Neural cell (in vitro differentiated cells): ENCODE data around the gene NOD2. TPM values are rescaled to one million over a fixed set of nuclear protein-coding genes. Genes with fewer than 3 reads are reported as not detected.

Experiments used
- H2AFZ ChIP-seq: fragments of 200-600, 300-800 bp; sonication (generic), shearing (Covaris generic); 2 replicates; pipeline ENCODE4 v1.6.0; 2014; ENCODE audit warnings: low read depth, mild to moderate bottlenecking, antibody characterized with exemption, low read length, moderate library complexity
- H3F3A ChIP-seq: fragments of 200-600 bp; shearing (Covaris generic); 2 replicates; pipeline ENCODE4 v1.6.1; 2016; ENCODE audit warnings: mild to moderate bottlenecking, moderate library complexity, mixed read lengths, antibody characterized with exemption, low read length; ENCODE audit not compliant: insufficient read depth, poor library complexity, severe bottlenecking
- H3K27ac ChIP-seq: fragments of 200-600, 300-800 bp; sonication (generic), shearing (Covaris generic); 2 replicates; pipeline ENCODE4 v1.5.1; 2014; ENCODE audit warnings: mild to moderate bottlenecking, low read length, moderate library complexity
- H3K27me3 ChIP-seq: fragments of 300-800, 200-600 bp; sonication (generic), shearing (Covaris generic); 2 replicates; pipeline ENCODE4 v1.6.0; 2014; ENCODE audit warnings: mild to moderate bottlenecking, low read depth, low read length, moderate library complexity; ENCODE audit not compliant: insufficient read depth
- H3K36me3 ChIP-seq: fragments of 300-800, 200-600 bp; sonication (generic), shearing (Covaris generic); 2 replicates; pipeline ENCODE4 v1.5.1; 2014; ENCODE audit warnings: mild to moderate bottlenecking, antibody characterized with exemption, low read length, moderate library complexity; ENCODE audit not compliant: insufficient read depth
- H3K4me2 ChIP-seq: fragments of 300-800, 200-600 bp; sonication (generic), shearing (Covaris generic); 2 replicates; pipeline ENCODE4 v1.6.0; 2014; ENCODE audit warnings: mild to moderate bottlenecking, low read length
- H3K4me3 ChIP-seq: fragments of 300-800, 200-600 bp; sonication (generic), shearing (Covaris generic); 2 replicates; pipeline ENCODE4 v1.5.1; 2014; ENCODE audit warnings: mild to moderate bottlenecking, low read length, moderate library complexity
- H3K79me2 ChIP-seq: fragments of 200-600 bp; shearing (Covaris generic); replicated peaks from 2 replicates; pipeline ENCODE4 v1.6.0; 2014; ENCODE audit warnings: mild to moderate bottlenecking, low read length, moderate library complexity; ENCODE audit not compliant: insufficient read depth
- H3K9ac ChIP-seq: fragments of 300-800, 200-600 bp; sonication (generic), shearing (Covaris generic); 2 replicates; pipeline ENCODE4 v1.6.1; 2016; ENCODE audit warnings: mild to moderate bottlenecking, low read length, mixed read lengths
- H3K9me2 ChIP-seq: fragments of 200-600 bp; shearing (Covaris generic); 2 replicates; pipeline ENCODE4 v1.6.1; 2016; ENCODE audit warnings: mild to moderate bottlenecking, low read length, mixed read lengths; ENCODE audit not compliant: insufficient read depth
- H3K9me3 ChIP-seq: fragments of 200-600, 300-800 bp; sonication (generic), shearing (Covaris generic); 2 replicates; pipeline ENCODE4 v1.6.1; 2016; ENCODE audit warnings: mild to moderate bottlenecking, mixed run types, low read length, moderate library complexity, mixed read lengths
- H4K20me1 ChIP-seq: fragments of 200-600 bp; shearing (Covaris generic); 2 replicates; pipeline ENCODE4 v1.6.1; 2016; ENCODE audit warnings: mild to moderate bottlenecking, mixed run types; ENCODE audit not compliant: insufficient read depth
- EP300 ChIP-seq: fragments of 450-650 bp; conservative IDR thresholded peaks from 2 replicates; pipeline ENCODE4 v1.6.1; 2014; ENCODE audit warnings: antibody characterized with exemption, mild to moderate bottlenecking, moderate library complexity; ENCODE audit not compliant: poor library complexity, severe bottlenecking
- EZH2 ChIP-seq: fragments of 200-600, 300-800 bp; shearing (Covaris generic), sonication (generic); IDR thresholded peaks from 2 replicates; pipeline ENCODE4 v1.6.1; 2014; ENCODE audit warnings: antibody characterized with exemption, low read length, borderline replicate concordance, mild to moderate bottlenecking; ENCODE audit not compliant: insufficient read depth, poor library complexity, severe bottlenecking
- MXI1 ChIP-seq: fragments of 450-650 bp; conservative IDR thresholded peaks from 2 replicates; pipeline ENCODE4 v1.6.1; 2014; ENCODE audit warnings: antibody characterized with exemption, mild to moderate bottlenecking; ENCODE audit not compliant: poor library complexity, severe bottlenecking
- POLR2AphosphoS5 ChIP-seq: IDR thresholded peaks from 2 replicates; pipeline ENCODE4 v1.6.1; 2012
- RAD21 ChIP-seq: fragments of 450-650 bp; conservative IDR thresholded peaks from 2 replicates; pipeline ENCODE4 v1.6.1; 2014; ENCODE audit warnings: antibody characterized with exemption, mild to moderate bottlenecking, moderate library complexity
- SMC3 ChIP-seq: fragments of 450-650 bp; conservative IDR thresholded peaks from 2 replicates; pipeline ENCODE4 v1.6.1; 2014; ENCODE audit warnings: antibody characterized with exemption, mild to moderate bottlenecking, moderate library complexity; ENCODE audit not compliant: poor library complexity
- TAF1 ChIP-seq: IDR thresholded peaks from 2 replicates; pipeline ENCODE4 v1.6.1; 2012; ENCODE audit warnings: low read depth
- polyA plus RNA-seq: library from polyadenylated mRNA; depleted of rRNA; stranded (reverse); fragments of >200 nt; gene quantifications from 2 replicates; pipeline ENCODE4 v1.2.3, GENCODE V29; 2014
- TF ChIP-seq, protein P1 (sequence below): fragments of 450-650 bp; IDR thresholded peaks from 2 replicates; pipeline ENCODE4 v1.5.1; 2014; ENCODE audit warnings: antibody characterized with exemption, mild to moderate bottlenecking, moderate library complexity; ENCODE audit not compliant: poor library complexity, severe bottlenecking
- TF ChIP-seq, protein P2 (sequence below): IDR thresholded peaks from 2 replicates; pipeline ENCODE4 v1.6.1; 2012; ENCODE audit warnings: borderline replicate concordance

Gene NOD2
- polyA plus RNA-seq, 1 donor from 2014 or later = not detected

DNA sequence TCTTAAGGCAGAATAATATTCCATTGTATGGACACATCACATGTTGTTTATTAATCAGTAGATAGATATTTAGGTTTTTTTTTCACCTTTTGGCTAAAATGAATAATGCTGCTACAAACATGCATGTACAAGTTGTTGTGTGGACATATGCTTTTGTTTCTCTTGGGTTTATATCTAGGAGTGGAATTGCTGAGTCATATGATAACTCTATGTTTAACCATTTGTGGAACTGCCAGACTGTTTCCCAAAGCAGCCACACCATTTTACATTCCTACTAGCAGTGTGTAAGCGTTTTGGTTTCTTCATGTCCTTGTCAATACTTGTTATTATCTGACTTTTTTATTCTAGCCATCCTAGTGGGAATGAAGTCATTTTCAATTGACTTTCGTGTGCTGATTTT lies 69.8 kb downstream of the NOD2 start:
- no peaks in the 10 kb centered on the region for H3K79me2 ChIP-seq
- peaks cover 7% of the 10 kb centered on the region for H3K9me3 ChIP-seq
- H3K9ac ChIP-seq = no peak overlapping the region
- H2AFZ ChIP-seq = no peak overlapping the region
- TF ChIP-seq, protein P1, sequence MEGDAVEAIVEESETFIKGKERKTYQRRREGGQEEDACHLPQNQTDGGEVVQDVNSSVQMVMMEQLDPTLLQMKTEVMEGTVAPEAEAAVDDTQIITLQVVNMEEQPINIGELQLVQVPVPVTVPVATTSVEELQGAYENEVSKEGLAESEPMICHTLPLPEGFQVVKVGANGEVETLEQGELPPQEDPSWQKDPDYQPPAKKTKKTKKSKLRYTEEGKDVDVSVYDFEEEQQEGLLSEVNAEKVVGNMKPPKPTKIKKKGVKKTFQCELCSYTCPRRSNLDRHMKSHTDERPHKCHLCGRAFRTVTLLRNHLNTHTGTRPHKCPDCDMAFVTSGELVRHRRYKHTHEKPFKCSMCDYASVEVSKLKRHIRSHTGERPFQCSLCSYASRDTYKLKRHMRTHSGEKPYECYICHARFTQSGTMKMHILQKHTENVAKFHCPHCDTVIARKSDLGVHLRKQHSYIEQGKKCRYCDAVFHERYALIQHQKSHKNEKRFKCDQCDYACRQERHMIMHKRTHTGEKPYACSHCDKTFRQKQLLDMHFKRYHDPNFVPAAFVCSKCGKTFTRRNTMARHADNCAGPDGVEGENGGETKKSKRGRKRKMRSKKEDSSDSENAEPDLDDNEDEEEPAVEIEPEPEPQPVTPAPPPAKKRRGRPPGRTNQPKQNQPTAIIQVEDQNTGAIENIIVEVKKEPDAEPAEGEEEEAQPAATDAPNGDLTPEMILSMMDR = no peak
- no peak for TF ChIP-seq MXI1
- TF ChIP-seq EZH2 = no peak
- TF ChIP-seq SMC3 = no peak
- TF ChIP-seq, protein P2, sequence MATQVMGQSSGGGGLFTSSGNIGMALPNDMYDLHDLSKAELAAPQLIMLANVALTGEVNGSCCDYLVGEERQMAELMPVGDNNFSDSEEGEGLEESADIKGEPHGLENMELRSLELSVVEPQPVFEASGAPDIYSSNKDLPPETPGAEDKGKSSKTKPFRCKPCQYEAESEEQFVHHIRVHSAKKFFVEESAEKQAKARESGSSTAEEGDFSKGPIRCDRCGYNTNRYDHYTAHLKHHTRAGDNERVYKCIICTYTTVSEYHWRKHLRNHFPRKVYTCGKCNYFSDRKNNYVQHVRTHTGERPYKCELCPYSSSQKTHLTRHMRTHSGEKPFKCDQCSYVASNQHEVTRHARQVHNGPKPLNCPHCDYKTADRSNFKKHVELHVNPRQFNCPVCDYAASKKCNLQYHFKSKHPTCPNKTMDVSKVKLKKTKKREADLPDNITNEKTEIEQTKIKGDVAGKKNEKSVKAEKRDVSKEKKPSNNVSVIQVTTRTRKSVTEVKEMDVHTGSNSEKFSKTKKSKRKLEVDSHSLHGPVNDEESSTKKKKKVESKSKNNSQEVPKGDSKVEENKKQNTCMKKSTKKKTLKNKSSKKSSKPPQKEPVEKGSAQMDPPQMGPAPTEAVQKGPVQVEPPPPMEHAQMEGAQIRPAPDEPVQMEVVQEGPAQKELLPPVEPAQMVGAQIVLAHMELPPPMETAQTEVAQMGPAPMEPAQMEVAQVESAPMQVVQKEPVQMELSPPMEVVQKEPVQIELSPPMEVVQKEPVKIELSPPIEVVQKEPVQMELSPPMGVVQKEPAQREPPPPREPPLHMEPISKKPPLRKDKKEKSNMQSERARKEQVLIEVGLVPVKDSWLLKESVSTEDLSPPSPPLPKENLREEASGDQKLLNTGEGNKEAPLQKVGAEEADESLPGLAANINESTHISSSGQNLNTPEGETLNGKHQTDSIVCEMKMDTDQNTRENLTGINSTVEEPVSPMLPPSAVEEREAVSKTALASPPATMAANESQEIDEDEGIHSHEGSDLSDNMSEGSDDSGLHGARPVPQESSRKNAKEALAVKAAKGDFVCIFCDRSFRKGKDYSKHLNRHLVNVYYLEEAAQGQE = no peak
- TF ChIP-seq RAD21 = no peak
- no peak for TF ChIP-seq EP300
- no peak for TF ChIP-seq POLR2AphosphoS5
- TF ChIP-seq TAF1 = no peak
- no peaks in the 10 kb centered on the region for H4K20me1 ChIP-seq
- no peaks in the 10 kb centered on the region for H3K27me3 ChIP-seq
- H3K9me2 ChIP-seq = no peaks in the 10 kb centered on the region
- no peak overlapping the region for H3K4me2 ChIP-seq
- H3F3A ChIP-seq = no peaks in the 10 kb centered on the region
- no peak overlapping the region for H3K27ac ChIP-seq
- H3K4me3 ChIP-seq = no peak overlapping the region
- H3K36me3 ChIP-seq = peaks cover 4% of the 10 kb centered on the region

DNA sequence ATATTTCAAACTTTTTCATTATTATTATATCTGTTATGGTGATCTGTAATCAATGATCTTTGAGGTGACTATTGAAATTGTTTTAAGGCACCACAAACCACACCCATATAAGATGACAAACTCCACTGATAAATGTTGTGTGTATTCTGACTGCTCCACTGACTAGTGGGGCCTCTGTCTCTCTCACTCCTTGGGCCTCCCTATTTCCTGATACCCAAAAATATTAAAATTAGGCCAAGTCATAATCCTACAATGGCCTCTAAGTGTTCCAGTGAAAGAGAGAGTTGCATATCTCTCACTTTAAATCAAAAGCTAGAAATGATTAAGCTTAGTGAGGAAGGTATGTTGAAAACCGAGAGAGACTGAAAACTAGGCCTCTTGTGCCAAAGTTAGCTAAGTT lies 71.9 kb downstream of the NOD2 start:
- peaks cover 4% of the 10 kb centered on the region for H3K36me3 ChIP-seq
- no peak overlapping the region for H3K9ac ChIP-seq
- H3K27me3 ChIP-seq = no peaks in the 10 kb centered on the region
- no peaks in the 10 kb centered on the region for H4K20me1 ChIP-seq
- no peak overlapping the region for H3K27ac ChIP-seq
- H3F3A ChIP-seq = no peaks in the 10 kb centered on the region
- H3K4me3 ChIP-seq = no peak overlapping the region
- no peak overlapping the region for H2AFZ ChIP-seq
- H3K9me3 ChIP-seq = peaks cover 7% of the 10 kb centered on the region
- no peaks in the 10 kb centered on the region for H3K79me2 ChIP-seq
- TF ChIP-seq TAF1 = no peak
- no peak for TF ChIP-seq RAD21
- TF ChIP-seq, protein P2 = no peak
- TF ChIP-seq EZH2 = no peak
- no peak for TF ChIP-seq SMC3
- H3K9me2 ChIP-seq = no peaks in the 10 kb centered on the region
- H3K4me2 ChIP-seq = no peak overlapping the region
